ENCODE measurements around the gene MYOG. TPM values are rescaled to one million over a fixed set of nuclear protein-coding genes. Genes with fewer than 3 reads are reported as not detected.

The MYOG gene
- total RNA-seq, 1 donor from 2014 or later, result not detected

DNA sequence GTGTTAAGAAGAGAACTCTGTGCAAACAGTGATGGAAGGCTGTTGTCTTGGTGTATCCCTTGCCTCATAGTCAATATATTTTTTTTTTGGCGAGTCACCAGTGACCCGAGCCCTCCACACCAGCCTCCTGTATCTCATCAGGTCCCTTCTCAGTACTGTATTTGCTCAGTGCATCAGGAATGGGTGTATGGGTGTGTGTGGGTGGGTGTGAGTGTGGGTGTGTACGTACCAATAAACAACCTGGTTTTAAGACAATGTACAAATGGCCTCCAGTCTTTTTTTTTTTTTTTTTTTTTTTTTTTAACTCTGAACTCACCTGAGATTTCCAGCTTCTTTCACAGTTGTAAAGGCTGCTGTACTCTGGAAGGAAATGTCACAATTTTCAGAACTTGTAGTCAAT is 7.3 kb downstream of the MYOG start:
- no peak for FAIRE-seq
- Histone ChIP-seq H3K27me3 (ENCODE audit: control insufficient read depth, insufficient read depth, low read length) (peaks cover 5% of the 10 kb centered on the region), H3K4me3 (ENCODE audit: low read depth, low read length) (no peak overlapping the region), H3K36me3 (ENCODE audit: control insufficient read depth, insufficient read depth, low read length) (no peaks in the 10 kb centered on the region)
- no peak for DNase-seq (ENCODE audit: low read depth)
- no peak for TF ChIP-seq CTCF (IDR thresholded peaks at IDR 0.05; ENCODE audit: insufficient read depth, low read length, severe bottlenecking)

GRCh38 chr1:203077956-203078355 is 7.9 kb downstream of the MYOG start:
- Histone ChIP-seq H3K27me3 (ENCODE audit: control insufficient read depth, insufficient read depth, low read length) (peaks cover 5% of the 10 kb centered on the region), H3K4me3 (ENCODE audit: low read depth, low read length) (no peak overlapping the region), H3K36me3 (ENCODE audit: control insufficient read depth, insufficient read depth, low read length) (no peaks in the 10 kb centered on the region)
- TF ChIP-seq CTCF (IDR thresholded peaks at IDR 0.05; ENCODE audit: insufficient read depth, low read length, severe bottlenecking), result no peak
- FAIRE-seq (no peak), DNase-seq (ENCODE audit: low read depth) (no peak)

DNA sequence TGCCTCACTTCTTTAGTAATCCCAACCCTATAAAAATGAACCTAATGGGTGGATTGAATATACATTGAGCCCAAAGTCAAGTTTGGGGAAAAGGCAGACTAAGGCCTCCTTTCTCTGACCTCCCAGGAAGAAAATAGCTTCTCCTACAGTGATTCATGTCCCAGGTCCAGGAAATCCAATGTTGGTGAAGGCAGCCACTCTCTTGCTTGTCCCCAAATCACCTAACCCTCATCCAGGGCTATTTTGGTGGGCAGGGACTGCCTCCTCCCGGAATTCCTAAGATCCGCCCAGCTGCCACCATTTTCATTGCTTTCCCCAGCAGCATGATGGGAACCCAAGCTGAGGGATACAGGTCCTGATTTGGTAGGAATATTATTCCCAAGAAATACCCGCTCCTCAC is 8.4 kb downstream of the MYOG start:
- FAIRE-seq (no peak), DNase-seq (ENCODE audit: low read depth) (no peak)
- no peak for TF ChIP-seq CTCF (IDR thresholded peaks at IDR 0.05; ENCODE audit: insufficient read depth, low read length, severe bottlenecking)
- Histone ChIP-seq H3K27me3 (ENCODE audit: control insufficient read depth, insufficient read depth, low read length) (peaks cover 5% of the 10 kb centered on the region), H3K36me3 (ENCODE audit: control insufficient read depth, insufficient read depth, low read length) (no peaks in the 10 kb centered on the region), H3K4me3 (ENCODE audit: low read depth, low read length) (no peak overlapping the region)

- DNase-seq (ENCODE audit: low read depth) (no peak), FAIRE-seq (no peak)
- no peak overlapping the region for H3K4me3 ChIP-seq (ENCODE audit: low read depth, low read length)
- peaks cover 1% of the 10 kb centered on the region for H3K27me3 ChIP-seq (ENCODE audit: control insufficient read depth, insufficient read depth, low read length)
- TF ChIP-seq CTCF (IDR thresholded peaks at IDR 0.05; ENCODE audit: insufficient read depth, low read length, severe bottlenecking), result no peak
- no peaks in the 10 kb centered on the region for H3K36me3 ChIP-seq (ENCODE audit: control insufficient read depth, insufficient read depth, low read length)
Observed at GRCh38 chr1:203076031-203076511, 9.7 kb downstream of the MYOG start.

GRCh38 chr1:203075236-203076030 is 10.4 kb downstream of the MYOG start:
- FAIRE-seq, result no peak
- no peak overlapping the region for H3K4me3 ChIP-seq (ENCODE audit: low read depth, low read length)
- no peaks in the 10 kb centered on the region for H3K36me3 ChIP-seq (ENCODE audit: control insufficient read depth, insufficient read depth, low read length)
- H3K27me3 ChIP-seq (ENCODE audit: control insufficient read depth, insufficient read depth, low read length), result peaks cover 1% of the 10 kb centered on the region
- no peak for DNase-seq (ENCODE audit: low read depth)
- no peak for TF ChIP-seq CTCF (IDR thresholded peaks at IDR 0.05; ENCODE audit: insufficient read depth, low read length, severe bottlenecking)

DNA sequence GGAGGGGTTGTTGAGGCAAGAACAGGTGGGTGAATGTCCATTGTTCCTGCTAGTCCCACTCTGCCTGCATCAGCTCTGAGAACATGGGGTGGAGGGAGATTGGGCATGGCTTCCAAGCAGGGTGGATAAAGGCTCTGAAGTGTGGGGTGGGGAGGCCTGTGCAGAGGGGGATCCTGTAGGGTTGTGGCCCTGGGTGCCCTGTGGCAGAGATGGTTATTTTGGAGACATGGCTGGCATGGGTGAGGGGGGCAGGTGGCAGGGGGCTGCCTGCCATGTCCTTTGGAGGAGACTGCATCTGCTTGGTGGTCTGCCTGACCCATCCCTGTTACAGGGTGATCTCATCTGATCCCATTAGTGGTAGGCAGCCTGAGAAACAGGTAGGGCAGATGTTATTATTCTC is 11.2 kb downstream of the MYOG start:
- no peaks in the 10 kb centered on the region for H3K27me3 ChIP-seq (ENCODE audit: control insufficient read depth, insufficient read depth, low read length)
- H3K4me3 ChIP-seq (ENCODE audit: low read depth, low read length), result no peak overlapping the region
- FAIRE-seq (no peak), DNase-seq (ENCODE audit: low read depth) (no peak)
- no peaks in the 10 kb centered on the region for H3K36me3 ChIP-seq (ENCODE audit: control insufficient read depth, insufficient read depth, low read length)
- no peak for TF ChIP-seq CTCF (IDR thresholded peaks at IDR 0.05; ENCODE audit: insufficient read depth, low read length, severe bottlenecking)
